AG04450 (cell line): Measurements from ENCODE around the gene TMEM26. TPM values are rescaled to one million over a fixed set of nuclear protein-coding genes. Genes with fewer than 3 reads are reported as not detected.

ENCODE experiments used
- CTCF ChIA-PET: fragments of 300-600, 350-600 bp; formaldehyde crosslinking; extraction: SDS; loops from one replicate; lab custom pipeline; 2022; ENCODE audit warnings: antibody characterized with exemption, inconsistent platforms; lab: Charles Lee
- POLR2A ChIA-PET: fragments of 350-600 bp; formaldehyde crosslinking; extraction: SDS; loops from one replicate; lab custom pipeline; 2021; ENCODE audit warnings: antibody characterized with exemption, inconsistent platforms; lab: Yijun Ruan, JAX
- DNase-seq: peaks from one replicate; pipeline ENCODE4 v3.0.0-alpha.2; 2011; ENCODE audit warnings: low read depth, low spot score
- H3K27ac ChIP-seq: one replicate; pipeline ENCODE4 v1.5.1; 2012; ENCODE audit warnings: low read depth, low read length, control low read depth
- H3K27me3 ChIP-seq: one replicate; pipeline ENCODE4 v1.6.0; 2012; ENCODE audit warnings: low read length; ENCODE audit not compliant: control insufficient read depth, insufficient read depth
- H3K4me3 ChIP-seq: 2 replicates; pipeline ENCODE4 v1.5.1; 2011; ENCODE audit warnings: mild to moderate bottlenecking, low read depth, low read length, control low read depth
- H3K9me3 ChIP-seq: 2 replicates; pipeline ENCODE4 v1.5.1; 2012; ENCODE audit warnings: low read length; ENCODE audit not compliant: control insufficient read depth, insufficient read depth
- CTCF ChIP-seq: IDR thresholded peaks from 2 replicates; pipeline ENCODE4 v1.5.1; 2011; ENCODE audit warnings: low read depth, low read length, control low read depth, inconsistent platforms
- polyA plus RNA-seq: library from polyadenylated mRNA; depleted of rRNA; stranded (reverse); fragments of >200 nt; gene quantifications from 2 replicates; pipeline ENCODE4 v1.2.3, GENCODE V29; 2011

The TMEM26 gene
- polyA plus RNA-seq, 1 experiment = 2.3 TPM

GRCh38 chr10:61411706-61412105 lies 41.5 kb downstream of the TMEM26 start:
- Histone ChIP-seq H3K4me3 (no peak overlapping the region), H3K9me3 (peaks cover 4% of the 10 kb centered on the region; the same call in 1 of the 2 replicates), H3K27me3 (no peaks in the 10 kb centered on the region), H3K27ac (no peak overlapping the region)
- CTCF ChIA-PET = no interaction called here
- no peak for TF ChIP-seq CTCF
- no peak for DNase-seq
- POLR2A ChIA-PET = no interaction called here

- DNase-seq = no peak
- TF ChIP-seq CTCF = no peak
- Histone ChIP-seq H3K27ac (no peak overlapping the region), H3K9me3 (peaks cover 4% of the 10 kb centered on the region; the same call in 1 of the 2 replicates), H3K4me3 (no peak overlapping the region), H3K27me3 (no peaks in the 10 kb centered on the region)
- POLR2A ChIA-PET = no interaction called here
- CTCF ChIA-PET = no interaction called here
Measured at GRCh38 chr10:61410353-61411070, 42.7 kb downstream of the TMEM26 start.

DNA sequence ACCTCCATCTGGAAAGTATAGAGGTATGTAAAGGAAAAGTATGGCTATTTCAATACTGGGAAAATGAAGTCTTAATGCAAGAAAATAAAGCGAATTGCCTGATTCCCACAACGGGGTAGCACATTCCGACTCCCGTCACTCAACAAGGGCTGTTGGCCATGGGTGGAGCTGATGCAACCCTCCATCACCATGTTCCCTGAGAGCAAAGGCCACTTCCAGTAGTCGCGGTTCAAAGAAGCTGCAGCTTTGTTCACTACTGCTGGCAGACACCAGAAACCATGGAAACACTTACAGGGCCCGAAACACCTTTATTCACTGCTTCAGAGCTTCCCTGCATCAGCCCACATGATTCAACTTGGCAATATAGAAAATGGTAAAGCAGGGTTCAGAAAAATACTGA lies 44.0 kb downstream of the TMEM26 start:
- Histone ChIP-seq H3K9me3 (peaks cover 4% of the 10 kb centered on the region; the same call in 1 of the 2 replicates), H3K27ac (no peak overlapping the region), H3K4me3 (no peak overlapping the region), H3K27me3 (no peaks in the 10 kb centered on the region)
- no peak for DNase-seq
- CTCF ChIA-PET = no interaction called here
- POLR2A ChIA-PET = no interaction called here
- no peak for TF ChIP-seq CTCF

DNA sequence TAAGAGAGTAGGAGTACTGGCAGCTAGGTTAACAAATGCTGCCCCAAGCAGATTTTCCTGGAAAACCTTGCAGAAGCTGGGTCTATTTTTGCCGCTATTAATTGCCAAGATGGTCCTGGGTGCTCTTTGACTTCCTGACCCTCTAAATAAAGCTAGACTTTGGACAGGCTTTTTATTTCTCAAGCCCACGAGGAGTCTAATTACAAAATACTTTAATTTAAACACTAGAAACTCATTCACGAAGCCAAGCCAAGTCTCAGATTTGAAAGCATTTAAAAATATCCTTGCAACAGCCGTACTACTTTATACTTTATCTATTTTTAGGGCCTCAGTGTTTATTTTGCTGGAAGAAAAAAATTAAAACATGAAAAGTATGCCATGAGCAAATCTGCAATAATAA lies 45.1 kb downstream of the TMEM26 start:
- H3K4me3 ChIP-seq = no peak overlapping the region
- H3K9me3 ChIP-seq = peaks cover 4% of the 10 kb centered on the region; the same call in 1 of the 2 replicates
- CTCF ChIA-PET = no interaction called here
- POLR2A ChIA-PET = no interaction called here
- TF ChIP-seq CTCF = no peak
- no peak overlapping the region for H3K27ac ChIP-seq
- H3K27me3 ChIP-seq = no peaks in the 10 kb centered on the region
- DNase-seq = no peak

- CTCF ChIA-PET = no interaction called here
- POLR2A ChIA-PET = no interaction called here
- DNase-seq = no peak
Measured at GRCh38 chr10:61406736-61407135, 46.4 kb downstream of the TMEM26 start.

More at GRCh38 chr10:61406736-61407135, 46.4 kb downstream of the TMEM26 start:
- peaks cover 4% of the 10 kb centered on the region; the same call in 1 of the 2 replicates for H3K9me3 ChIP-seq
- no peak for TF ChIP-seq CTCF
- H3K4me3 ChIP-seq = no peak overlapping the region
- H3K27me3 ChIP-seq = no peaks in the 10 kb centered on the region
- no peak overlapping the region for H3K27ac ChIP-seq
